ENCODE measurements around the gene TMEM141.
A peak's percentile ranks its signal among the peaks of the same experiment; 100 is the strongest.

TMEM141 gene

GRCh38 chr9:136790640-136791515, at the start of gene TMEM141:
TSS of gene TMEM141 (plus strand) at chr9:136791344. CDS start at chr9:136791371, 27 bp downstream.
- peak; percentile 100 for DNase-seq (ENCODE audit: low read depth in 2 of 3, low spot score in 1 of 3)

- DNase-seq (ENCODE audit: low read depth in 2 of 3, low spot score in 1 of 3) = no peak
Measured at GRCh38 chr9:136741883-136742571, 49.1 kb upstream of the TMEM141 start.

GRCh38 chr9:136742591-136743391, 48.4 kb upstream of the TMEM141 start, which contains the start of gene LCN10:
TSS of gene LCN10 (minus strand) at chr9:136742940. CDS start at chr9:136742903, 37 bp downstream.
- no peak for DNase-seq (ENCODE audit: low read depth in 2 of 3, low spot score in 1 of 3)

GRCh38 chr9:136743639-136744211, 47.4 kb upstream of the TMEM141 start:
- DNase-seq (ENCODE audit: low read depth in 2 of 3, low spot score in 1 of 3) = no peak

- no peak for DNase-seq (ENCODE audit: low read depth in 2 of 3, low spot score in 1 of 3)
Measured at GRCh38 chr9:136744773-136745172, 46.4 kb upstream of the TMEM141 start.

GRCh38 chr9:136745389-136746154, 45.6 kb upstream of the TMEM141 start:
- no peak for DNase-seq (ENCODE audit: low read depth in 2 of 3, low spot score in 1 of 3)

GRCh38 chr9:136746155-136746490, 45.0 kb upstream of the TMEM141 start:
- no peak for DNase-seq (ENCODE audit: low read depth in 2 of 3, low spot score in 1 of 3)

GRCh38 chr9:136746621-136747020, 44.5 kb upstream of the TMEM141 start:
- no peak for DNase-seq (ENCODE audit: low read depth in 2 of 3, low spot score in 1 of 3)

- DNase-seq (ENCODE audit: low read depth in 2 of 3, low spot score in 1 of 3) = no peak
Measured at GRCh38 chr9:136747161-136748060, 43.7 kb upstream of the TMEM141 start.

GRCh38 chr9:136748201-136748600, 42.9 kb upstream of the TMEM141 start, which contains the start of gene LCN6:
TSS of gene LCN6 (minus strand) at chr9:136748525. CDS start at chr9:136748483, 42 bp downstream.
- no peak for DNase-seq (ENCODE audit: low read depth in 2 of 3, low spot score in 1 of 3)

- no peak for DNase-seq (ENCODE audit: low read depth in 2 of 3, low spot score in 1 of 3)
Measured at GRCh38 chr9:136748666-136749611, 42.2 kb upstream of the TMEM141 start.

GRCh38 chr9:136750526-136750925, 40.6 kb upstream of the TMEM141 start:
- DNase-seq (ENCODE audit: low read depth in 2 of 3, low spot score in 1 of 3) = no peak

GRCh38 chr9:136751244-136751643, 39.9 kb upstream of the TMEM141 start:
- no peak for DNase-seq (ENCODE audit: low read depth in 2 of 3, low spot score in 1 of 3)

GRCh38 chr9:136751814-136752213, 39.3 kb upstream of the TMEM141 start:
- DNase-seq (ENCODE audit: low read depth in 2 of 3, low spot score in 1 of 3) = no peak

GRCh38 chr9:136753371-136754058, 37.6 kb upstream of the TMEM141 start:
- DNase-seq (ENCODE audit: low read depth in 2 of 3, low spot score in 1 of 3) = no peak

- no peak for DNase-seq (ENCODE audit: low read depth in 2 of 3, low spot score in 1 of 3)
Measured at GRCh38 chr9:136754059-136754572, 37.0 kb upstream of the TMEM141 start.

- no peak for DNase-seq (ENCODE audit: low read depth in 2 of 3, low spot score in 1 of 3)
Measured at GRCh38 chr9:136754626-136755301, 36.4 kb upstream of the TMEM141 start.

Data from stimulated activated CD4-positive, alpha-beta T cell treated with anti-CD3 and anti-CD28 coated beads, Interleukin-12 subunit alpha, Interleukin-12 subunit beta, amount 100 ng/mL, for 48 hours (primary cell).